Measurements from ENCODE around the gene IGFL3.

IGFL3 gene

GRCh38 chr19:46076031-46076880 lies 48.2 kb downstream of the IGFL3 start:
- DNase-seq: no peak

- no peak for DNase-seq
Measured at GRCh38 chr19:46073268-46073922, 51.1 kb downstream of the IGFL3 start.

All from hematopoietic multipotent progenitor cell treated with erythropoietin and hydrocortisone succinate and interleukin-3 and kit ligand, for 4 days (in vitro differentiated cells).